ENCODE results near the gene PAQR4. TPM values are rescaled to one million over a fixed set of nuclear protein-coding genes. Genes with fewer than 3 reads are reported as not detected.
"Not testable (repeated sequence)": the region's sequence is repeated elsewhere in the genome, so short reads cannot be mapped to it uniquely, and the experiment has no call there.

PAQR4 gene
- total and polyA plus RNA-seq, 8 donors = 2.7 to 43.2 (median 9.7) TPM

- H3K27me3 ChIP-seq = no peaks in the 10 kb centered on the region
- TF ChIP-seq POLR2A (IDR thresholded peaks at IDR 0.05) = no peak
- no peak for TF ChIP-seq POLR2AphosphoS5 (IDR thresholded peaks at IDR 0.05)
- TF ChIP-seq EP300 (IDR thresholded peaks at IDR 0.05) = no peak
- no peak for TF ChIP-seq CTCF (IDR thresholded peaks at IDR 0.05)
- DNase-seq = peak in 1 of 2 donors; percentile 49
- intact Hi-C loops (cut with DNase I; ENCODE audit: low total_unique reads) = loop anchor here (5.0 kb wide), 1 partner anchor 53 kb away; no protein-coding TSS in a partner anchor
- H3K4me3 ChIP-seq = no peak overlapping the region
- H3K9me3 ChIP-seq = no peaks in the 10 kb centered on the region
- WGBS, 5 donors = 73 to 82% (median 78%) methylated on average over 34 to 42 of the region's 42 CpGs
- peaks cover 7 to 45% (median 38%) of the 10 kb centered on the region in 4 donors for H3K36me3 ChIP-seq
- H3K27ac ChIP-seq = no peak overlapping the region
- H3K4me1 ChIP-seq = peaks cover 0 to 20% (median 13%) of the 10 kb centered on the region in 4 donors
Measured at GRCh38 chr16:2924901-2925755, 44.0 kb upstream of the PAQR4 start.

GRCh38 chr16:2925951-2926649 lies 43.0 kb upstream of the PAQR4 start:
- TF ChIP-seq POLR2A (IDR thresholded peaks at IDR 0.05) (no peak), CTCF (IDR thresholded peaks at IDR 0.05) (no peak), EP300 (IDR thresholded peaks at IDR 0.05) (no peak), POLR2AphosphoS5 (IDR thresholded peaks at IDR 0.05) (no peak)
- no peaks in the 10 kb centered on the region for H3K9me3 ChIP-seq
- peaks cover 0 to 18% (median 13%) of the 10 kb centered on the region in 4 donors for H3K4me1 ChIP-seq
- peak overlapping the region in 1 of 5 donors; percentile 58 for H3K27ac ChIP-seq
- no peaks in the 10 kb centered on the region for H3K27me3 ChIP-seq
- WGBS, 5 donors = 37 to 65% (median 43%) methylated on average over 9 of the region's 9 CpGs
- DNase-seq = peak in 1 of 2 donors; percentile 35
- intact Hi-C loops (cut with DNase I; ENCODE audit: low total_unique reads) = no loop called here
- H3K36me3 ChIP-seq = peaks cover 14 to 51% (median 47%) of the 10 kb centered on the region in 4 donors
- no peak overlapping the region for H3K4me3 ChIP-seq

GRCh38 chr16:2926650-2926999 lies 42.5 kb upstream of the PAQR4 start:
- no peaks in the 10 kb centered on the region for H3K9me3 ChIP-seq
- H3K27me3 ChIP-seq = no peaks in the 10 kb centered on the region
- H3K4me1 ChIP-seq = peaks cover 0 to 18% (median 13%) of the 10 kb centered on the region in 4 donors
- intact Hi-C loops (cut with DNase I; ENCODE audit: low total_unique reads) = no loop called here
- WGBS, 5 donors = 35 to 59% (median 43%) methylated on average over 5 of the region's 5 CpGs
- no peak for TF ChIP-seq EP300 (IDR thresholded peaks at IDR 0.05)
- no peak for TF ChIP-seq POLR2A (IDR thresholded peaks at IDR 0.05)
- no peak for TF ChIP-seq CTCF (IDR thresholded peaks at IDR 0.05)
- TF ChIP-seq POLR2AphosphoS5 (IDR thresholded peaks at IDR 0.05) = no peak
- peak overlapping the region in 3 of 5 donors; percentile 13 to 58 (median 35) for H3K27ac ChIP-seq
- H3K4me3 ChIP-seq = peak overlapping the region in 1 of 4 donors; percentile 3
- peaks cover 14 to 51% (median 47%) of the 10 kb centered on the region in 4 donors for H3K36me3 ChIP-seq
- DNase-seq = no peak

GRCh38 chr16:2927010-2927646 lies 42.0 kb upstream of the PAQR4 start:
- H3K27me3 ChIP-seq = no peaks in the 10 kb centered on the region
- peak overlapping the region in 1 of 4 donors; percentile 3 for H3K4me3 ChIP-seq
- DNase-seq = peak; percentile 95 to 96
- peaks cover 0 to 18% (median 13%) of the 10 kb centered on the region in 4 donors for H3K4me1 ChIP-seq
- WGBS, 5 donors = 4 to 8% (median 5%) methylated on average over 15 to 19 of the region's 19 CpGs
- H3K27ac ChIP-seq = peak overlapping the region in 3 of 5 donors; percentile 13 to 58 (median 35)
- TF ChIP-seq CTCF (IDR thresholded peaks at IDR 0.05) (peak in 5 of 7 experiments; percentile 96 to 99 (median 96)), POLR2AphosphoS5 (IDR thresholded peaks at IDR 0.05) (peak in 2 of 3 donors; percentile 57 to 83), POLR2A (IDR thresholded peaks at IDR 0.05) (no peak), EP300 (IDR thresholded peaks at IDR 0.05) (no peak)
- intact Hi-C loops (cut with DNase I; ENCODE audit: low total_unique reads) = no loop called here
- no peaks in the 10 kb centered on the region for H3K9me3 ChIP-seq
- H3K36me3 ChIP-seq = peaks cover 14 to 48% (median 43%) of the 10 kb centered on the region in 4 donors

GRCh38 chr16:2928151-2928550 lies 41.0 kb upstream of the PAQR4 start:
- intact Hi-C loops (cut with DNase I; ENCODE audit: low total_unique reads); DNase-seq; H3K27ac ChIP-seq; H3K27me3 ChIP-seq; H3K4me3 ChIP-seq; H3K9me3 ChIP-seq: not testable (repeated sequence)
- 74 to 89% (median 83%) methylated on average over 3 to 4 of the region's 4 CpGs for WGBS, 5 donors
- H3K4me1 ChIP-seq = peaks cover 0 to 18% (median 13%) of the 10 kb centered on the region in 4 donors
- peaks cover 20 to 47% (median 42%) of the 10 kb centered on the region in 4 donors for H3K36me3 ChIP-seq
